HG02885 (cell line): ENCODE measurements around the gene SRPK2.
A peak's percentile ranks its signal among the peaks of the same experiment; 100 is the strongest.
"Not testable (repeated sequence)": the region's sequence is repeated elsewhere in the genome, so short reads cannot be mapped to it uniquely, and the experiment has no call there.

Experiments used
- ATAC-seq: cut with Tn5 transposase; IDR thresholded peaks from one replicate; pipeline ENCODE4 v1.9.1; 2021; ENCODE audit warnings: mild to moderate bottlenecking; ENCODE audit not compliant: unreplicated experiment, poor library complexity

The SRPK2 gene

DNA sequence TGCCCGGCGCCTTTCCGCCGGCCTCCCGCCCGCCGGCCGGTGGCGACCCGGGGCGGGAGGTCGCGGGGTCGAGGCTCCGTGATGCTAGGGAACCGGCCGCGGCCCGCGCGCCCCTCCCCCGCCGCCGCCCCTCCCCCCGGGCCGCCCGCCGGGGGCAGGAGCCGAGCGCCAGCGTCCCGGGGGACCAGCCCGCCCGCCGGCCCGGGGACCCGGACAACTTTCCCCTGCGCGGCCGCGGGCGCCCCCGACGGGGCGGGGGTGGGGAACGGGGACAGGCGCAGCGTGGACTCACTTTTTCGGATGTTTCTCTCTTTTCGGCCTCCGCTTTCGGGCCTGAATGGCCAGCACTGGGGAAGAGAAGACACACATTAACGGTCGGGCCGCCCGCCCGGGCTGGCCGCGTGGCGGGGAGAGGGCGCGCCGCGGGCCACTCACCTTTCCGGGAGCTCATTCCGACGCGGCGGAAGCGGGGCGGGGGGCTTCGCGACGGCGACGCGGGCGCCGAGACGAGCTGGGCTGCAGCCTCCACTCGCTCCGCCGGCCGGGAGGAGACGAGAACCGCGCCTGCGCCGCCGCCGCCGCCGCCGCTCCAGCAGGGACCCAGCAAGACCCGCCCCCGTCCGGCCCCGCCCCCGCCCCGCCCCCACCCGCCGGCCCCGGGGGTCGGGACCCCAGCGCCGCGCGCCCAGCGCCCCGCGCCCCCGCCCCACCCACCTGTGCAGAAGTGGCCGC, at the start of gene SRPK2:
Gene SRPK2, minus strand, starts transcription at position 566 of the 732 bp plus-strand sequence.
- peak; percentile 85 for ATAC-seq

DNA sequence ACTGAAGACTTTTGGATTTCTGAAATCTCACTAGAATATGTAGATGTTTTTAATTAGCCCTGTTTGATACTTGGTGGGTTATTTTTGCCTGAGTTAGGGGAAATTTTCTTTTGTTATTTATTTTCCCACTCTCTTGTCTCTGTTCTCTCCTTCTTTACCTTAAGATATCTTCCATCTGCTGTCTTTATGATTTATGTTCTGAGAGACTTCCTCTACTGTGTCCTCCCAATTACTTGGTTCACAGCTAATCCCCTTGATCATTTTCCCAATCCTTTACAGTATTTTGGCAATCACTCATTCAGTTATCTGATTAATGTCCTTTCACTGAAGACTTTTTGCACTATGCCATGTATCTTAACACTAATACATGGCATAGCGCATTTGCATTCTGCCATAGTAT, 49.5 kb upstream of the SRPK2 start:
- ATAC-seq, result no peak

DNA sequence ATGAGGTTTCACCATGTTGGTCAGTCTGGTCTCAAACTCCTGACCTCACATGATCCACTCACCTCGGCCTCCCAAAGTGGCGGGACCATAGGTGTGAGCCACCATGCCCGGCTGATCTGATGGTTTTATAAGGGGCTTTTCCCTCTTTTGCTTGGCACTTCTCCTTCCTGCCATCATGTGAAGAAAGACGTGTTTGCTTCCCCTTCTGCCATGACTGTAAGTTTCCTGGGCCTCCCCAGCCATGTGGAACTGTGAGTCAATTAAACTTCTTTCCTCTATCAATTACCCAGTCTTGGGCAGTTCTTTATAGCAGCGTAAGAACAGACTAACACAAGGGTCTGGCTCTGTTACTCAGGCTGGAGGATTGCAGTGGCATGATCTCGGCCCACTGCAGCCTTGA, 48.6 kb upstream of the SRPK2 start:
- not testable (repeated sequence) for ATAC-seq

DNA sequence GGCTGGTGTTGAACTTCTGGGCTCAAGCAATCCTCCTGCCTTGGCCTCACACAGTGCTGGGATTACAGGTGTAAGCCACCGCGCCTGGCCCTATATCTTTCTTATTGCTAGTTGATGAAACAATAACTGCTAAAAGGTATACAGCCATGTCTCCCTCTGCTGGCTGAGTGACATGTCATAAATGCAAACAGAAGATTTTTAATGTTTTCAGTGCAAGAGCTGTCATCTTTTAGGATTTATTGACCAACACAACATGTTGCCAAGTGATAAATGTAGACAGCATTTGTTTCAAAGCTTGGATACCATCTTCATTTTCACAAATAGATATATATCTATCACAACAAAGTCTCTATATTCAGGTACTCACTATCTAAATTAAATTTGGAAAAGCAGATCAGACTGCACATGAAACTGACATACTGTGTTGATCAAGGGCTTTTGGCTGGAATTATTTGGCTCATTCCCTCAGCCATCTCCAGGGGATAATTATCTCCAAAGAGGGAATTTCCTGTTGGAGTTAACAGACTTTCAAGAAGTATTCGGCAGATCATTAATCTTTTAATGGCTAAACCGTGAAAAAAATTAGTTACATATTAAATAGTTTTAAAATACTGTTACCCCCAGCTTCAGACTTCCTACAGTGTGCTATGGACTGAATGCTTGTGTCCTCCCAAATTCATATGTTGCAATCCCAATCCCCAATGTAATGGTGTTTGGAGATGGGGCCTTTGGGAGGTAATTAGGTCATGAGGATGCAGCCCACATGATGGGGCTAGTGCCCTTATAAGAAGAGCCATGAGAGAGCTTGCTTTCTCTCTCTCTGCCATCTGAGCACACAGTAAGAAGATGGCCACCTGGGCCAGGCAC, 41.3 kb upstream of the SRPK2 start:
- peak; percentile 58 for ATAC-seq

DNA sequence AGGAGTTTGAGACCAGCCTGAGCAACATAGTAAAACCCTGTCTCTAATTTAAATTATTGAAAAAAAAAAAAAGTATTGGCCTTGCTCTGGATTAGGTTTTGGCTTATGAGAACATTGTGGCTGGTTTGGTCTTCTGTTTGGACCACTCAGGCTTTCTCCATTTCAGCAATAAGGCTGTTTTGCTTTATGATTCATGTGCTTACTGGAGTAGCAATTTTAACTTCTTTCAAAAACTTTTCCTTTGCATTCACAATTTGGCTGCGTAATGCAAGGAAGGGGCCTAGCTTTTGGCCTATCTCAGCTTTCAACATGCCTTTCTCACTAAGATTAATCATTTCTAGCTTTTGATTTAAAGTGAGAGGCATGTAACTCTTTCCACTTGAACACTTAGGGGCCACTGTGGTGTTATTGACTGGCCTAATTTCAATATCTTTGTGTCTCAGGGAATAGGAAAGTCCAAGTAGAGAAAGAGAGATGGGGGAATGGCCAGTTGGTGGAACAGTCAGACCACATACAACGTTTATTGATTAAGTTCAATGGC, 38.0 kb upstream of the SRPK2 start:
- no peak for ATAC-seq

DNA sequence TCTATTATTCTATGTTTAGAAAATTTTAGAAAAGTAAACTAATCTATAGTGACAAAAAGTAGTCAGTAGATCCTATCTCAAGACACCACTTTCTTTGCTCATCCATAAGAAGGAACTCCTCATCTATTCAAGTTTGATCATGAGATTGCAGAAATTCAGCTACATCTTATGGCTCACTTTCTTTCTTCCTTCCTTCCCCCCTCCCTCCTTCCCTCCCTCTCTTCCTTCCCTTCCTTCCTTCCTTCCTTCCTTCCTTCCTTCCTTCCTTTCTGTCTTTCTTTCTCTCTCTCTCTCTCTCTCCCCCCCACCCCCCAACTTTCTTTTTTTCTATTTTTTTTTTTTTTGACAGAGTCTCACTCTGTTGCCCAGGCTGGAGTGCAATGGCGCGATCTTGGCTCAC, 35.3 kb upstream of the SRPK2 start:
- ATAC-seq, result no peak

DNA sequence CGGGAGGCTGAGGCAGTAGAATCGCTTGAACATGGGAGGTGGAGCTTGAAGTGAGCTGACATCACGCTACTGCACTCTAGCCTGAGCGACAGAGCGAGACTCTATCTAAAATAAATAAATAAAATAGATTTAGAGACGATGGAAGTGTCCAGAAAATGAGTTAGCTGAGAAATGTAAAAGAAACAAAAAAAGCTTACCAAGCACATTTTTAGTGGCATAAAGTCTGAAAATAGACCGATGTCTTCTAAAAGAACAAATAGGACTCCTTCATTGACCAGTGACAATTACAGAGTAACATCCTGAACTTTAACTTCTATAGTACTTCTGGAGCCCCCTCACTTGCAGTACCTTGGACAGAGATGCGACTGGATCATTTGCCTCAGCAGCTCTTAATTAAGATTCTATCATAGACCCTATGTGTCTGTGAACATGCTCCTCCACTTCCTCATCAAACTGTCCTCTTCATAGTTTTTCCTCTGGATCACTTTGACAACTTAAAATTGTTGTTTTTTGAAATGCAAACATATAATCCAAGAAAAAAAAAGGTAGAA, 25.2 kb upstream of the SRPK2 start:
- no peak for ATAC-seq

DNA sequence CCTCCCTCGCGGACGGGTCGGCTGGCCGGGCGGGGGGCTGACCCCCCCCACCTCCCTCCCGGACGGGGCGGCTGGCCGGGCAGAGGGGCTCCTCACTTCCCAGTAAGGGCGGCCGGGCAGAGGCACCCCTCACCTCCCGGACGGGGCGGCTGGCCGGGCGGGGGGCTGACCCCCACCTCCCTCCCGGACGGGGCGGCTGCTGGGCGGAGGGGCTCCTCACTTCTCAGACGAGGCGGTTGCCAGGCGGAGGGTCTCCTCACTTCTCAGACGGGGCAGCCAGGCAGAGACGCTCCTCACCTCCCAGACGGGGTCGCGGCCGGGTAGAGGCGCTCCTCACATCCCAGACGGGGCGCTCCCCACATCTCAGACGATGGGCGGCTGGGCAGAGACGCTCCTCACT, 22.1 kb upstream of the SRPK2 start:
- not testable (repeated sequence) for ATAC-seq

DNA sequence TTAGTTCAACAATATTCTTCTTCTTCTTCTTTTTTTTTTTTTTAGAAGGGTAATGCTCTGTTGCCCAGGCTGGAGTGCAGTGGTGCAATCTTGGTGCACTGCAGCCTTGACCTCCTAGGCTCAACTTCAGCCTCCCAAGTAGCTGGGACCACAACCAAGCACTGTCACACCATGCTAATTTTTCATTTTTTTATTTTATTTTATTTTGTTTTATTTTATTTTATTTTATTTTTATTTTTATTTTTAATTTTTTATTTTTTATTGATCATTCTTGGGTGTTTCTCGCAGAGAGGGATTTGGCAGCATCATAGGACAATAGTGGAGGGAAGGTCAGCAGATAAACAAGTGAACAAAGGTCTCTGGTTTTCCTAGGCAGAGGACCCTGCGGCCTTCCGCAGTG, 21.1 kb upstream of the SRPK2 start:
- ATAC-seq, result not testable (repeated sequence)

DNA sequence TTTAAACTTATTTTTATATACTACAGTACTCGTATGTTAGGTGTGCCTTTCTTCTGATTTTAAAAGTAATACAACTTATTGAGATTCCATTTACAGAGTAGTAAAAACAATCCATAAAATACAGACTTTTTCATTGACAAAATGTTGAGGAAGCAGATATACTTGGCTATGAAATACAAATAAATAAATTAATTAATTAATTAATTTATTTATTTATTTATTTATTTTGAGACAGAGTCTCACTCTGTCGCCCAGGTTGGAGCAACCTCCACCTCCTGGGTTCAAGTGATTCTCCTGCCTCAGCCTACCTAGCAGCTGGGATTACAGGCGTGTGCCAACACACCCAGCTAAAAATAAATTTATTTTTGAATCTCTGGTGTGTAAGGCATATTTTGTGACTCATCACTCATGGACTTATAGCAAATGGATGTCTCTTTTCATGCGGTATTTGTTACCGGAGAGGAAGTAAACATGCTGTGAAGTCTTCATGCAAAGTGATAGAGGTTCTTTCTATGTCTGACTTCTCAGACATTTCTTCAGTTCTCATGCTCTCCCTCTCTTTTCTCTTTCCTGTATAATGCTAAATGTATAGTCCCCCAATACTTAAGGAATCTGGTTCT, 20.2 kb upstream of the SRPK2 start:
- no peak for ATAC-seq

DNA sequence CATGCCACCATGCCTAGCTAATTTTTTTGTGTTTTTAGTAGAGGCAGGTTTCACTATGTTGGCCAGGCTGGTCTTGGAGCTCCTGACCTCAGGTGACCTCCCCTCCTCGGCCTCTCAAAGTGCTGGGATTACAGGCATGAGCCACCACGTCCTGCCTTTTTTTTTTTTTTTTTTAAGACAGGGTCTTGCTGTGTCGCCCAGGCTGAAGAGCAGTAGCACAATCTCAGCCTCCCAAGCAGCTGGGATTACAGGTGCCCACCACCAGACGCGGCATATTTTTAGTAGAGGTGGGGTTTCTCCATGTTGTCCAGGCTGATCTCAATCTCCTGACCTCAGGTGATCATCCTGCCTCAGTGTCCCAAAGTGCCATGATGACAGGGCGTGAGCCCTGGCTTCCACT, 14.4 kb upstream of the SRPK2 start:
- no peak for ATAC-seq

DNA sequence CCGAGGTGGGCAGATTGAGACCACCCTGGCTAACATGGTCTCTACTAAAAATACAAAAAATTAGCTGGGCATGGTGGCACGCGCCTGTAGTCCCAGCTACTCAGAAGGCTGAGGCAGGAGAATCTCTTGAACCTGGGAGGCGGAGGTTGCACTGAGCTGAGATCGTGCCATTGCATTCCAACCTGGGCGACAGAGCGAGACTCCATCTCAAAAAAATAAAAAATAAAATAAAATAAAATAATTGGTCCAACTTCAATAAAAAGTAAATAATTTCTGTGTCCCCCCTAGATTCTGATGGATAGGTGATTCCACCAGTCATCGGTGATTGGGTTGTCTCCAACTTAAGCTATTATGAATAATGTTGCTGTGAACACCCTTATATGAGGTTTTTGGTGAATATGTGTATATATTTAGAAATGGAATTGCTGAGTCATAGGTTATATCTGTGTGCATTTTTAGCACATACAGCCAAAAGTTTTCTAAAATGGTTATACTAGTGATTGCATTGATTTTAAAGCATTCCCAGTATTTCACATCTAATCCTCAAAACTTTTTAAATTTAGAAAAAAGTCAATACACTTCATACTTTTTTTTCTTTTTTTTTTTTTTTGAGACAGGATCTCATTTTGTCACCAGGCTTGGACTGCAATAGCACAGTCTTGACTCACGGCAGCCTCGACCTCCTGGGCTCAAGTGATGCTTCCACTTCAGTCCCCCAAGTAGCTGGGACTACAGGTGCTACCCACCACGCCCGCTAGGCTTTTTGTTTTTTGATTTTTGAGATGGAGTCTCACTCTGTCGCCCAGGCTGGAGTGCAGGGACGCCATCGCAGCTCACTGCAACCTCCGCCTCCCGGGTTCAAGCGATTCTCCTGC, 13.7 kb upstream of the SRPK2 start:
- ATAC-seq, result no peak

DNA sequence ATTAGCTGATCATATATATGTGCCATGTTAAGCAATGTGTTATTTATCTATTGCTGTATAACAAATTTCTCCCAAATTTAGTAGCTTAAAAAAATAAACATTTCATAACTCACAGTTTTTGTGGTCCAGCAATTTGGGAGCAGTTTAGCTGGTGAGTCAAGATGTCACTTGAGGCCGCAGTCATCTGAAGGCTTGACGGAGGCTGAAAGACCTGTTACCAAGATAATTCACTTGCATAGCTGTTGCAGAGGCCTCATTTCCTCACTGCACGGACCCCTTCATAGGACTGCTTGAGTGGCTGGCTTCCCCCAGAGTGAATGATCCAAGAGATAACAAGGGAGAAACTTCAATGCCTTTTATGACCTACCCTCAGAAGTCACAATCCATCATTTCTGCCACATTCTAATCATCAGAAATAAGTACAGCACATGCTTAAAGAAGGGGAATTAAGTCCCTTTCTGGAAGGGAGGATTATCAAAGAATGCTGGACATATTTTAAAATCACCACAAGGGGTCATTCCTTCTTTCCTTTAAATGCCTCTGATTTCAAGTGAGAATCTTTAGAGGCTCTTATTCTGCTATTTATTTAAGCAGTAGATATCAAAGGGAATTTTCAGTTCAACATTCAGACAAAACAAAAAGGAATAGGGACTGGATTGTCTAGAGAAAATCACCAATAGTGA, 10.5 kb upstream of the SRPK2 start:
- no peak for ATAC-seq

DNA sequence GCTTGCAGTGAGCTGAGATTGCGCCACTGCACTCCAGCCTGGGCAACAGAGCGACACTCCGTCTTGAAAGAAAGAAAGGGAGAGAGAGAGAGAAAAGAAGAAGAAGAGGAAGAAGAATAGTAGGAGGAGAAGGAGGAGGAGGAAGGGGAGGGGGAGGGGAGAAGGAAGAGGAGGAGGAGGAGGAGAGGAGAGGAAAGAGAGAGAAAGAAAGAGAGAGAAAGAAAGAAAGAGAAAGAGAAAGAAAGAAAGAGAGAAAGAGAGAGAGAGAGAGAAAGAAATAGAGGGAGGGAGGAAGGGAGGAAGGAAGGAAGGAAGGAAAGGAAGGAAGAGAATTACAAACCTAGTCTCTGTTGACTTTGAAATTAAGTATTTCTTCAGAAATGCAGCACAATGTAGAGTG, 7.8 kb upstream of the SRPK2 start:
- ATAC-seq, result no peak

DNA sequence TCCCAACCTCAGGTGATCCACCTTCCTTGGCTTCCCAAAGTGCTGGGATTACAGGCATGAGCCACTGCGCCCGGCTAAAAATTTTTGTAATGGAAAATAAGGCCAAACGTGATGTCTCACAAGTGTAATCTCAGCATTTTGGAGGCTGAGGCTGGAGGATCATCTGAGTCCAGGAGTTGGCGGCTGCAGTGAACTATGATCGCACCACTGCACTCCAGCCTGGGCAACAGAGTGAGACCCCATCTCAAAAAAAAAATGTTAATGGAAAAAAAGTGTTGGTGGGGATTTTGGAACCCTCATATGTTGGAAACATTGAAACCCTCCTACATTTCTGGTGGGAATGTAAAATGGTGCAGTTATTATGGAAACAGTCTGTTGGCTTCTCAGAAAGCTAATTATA, 2.7 kb upstream of the SRPK2 start:
- ATAC-seq, result no peak

DNA sequence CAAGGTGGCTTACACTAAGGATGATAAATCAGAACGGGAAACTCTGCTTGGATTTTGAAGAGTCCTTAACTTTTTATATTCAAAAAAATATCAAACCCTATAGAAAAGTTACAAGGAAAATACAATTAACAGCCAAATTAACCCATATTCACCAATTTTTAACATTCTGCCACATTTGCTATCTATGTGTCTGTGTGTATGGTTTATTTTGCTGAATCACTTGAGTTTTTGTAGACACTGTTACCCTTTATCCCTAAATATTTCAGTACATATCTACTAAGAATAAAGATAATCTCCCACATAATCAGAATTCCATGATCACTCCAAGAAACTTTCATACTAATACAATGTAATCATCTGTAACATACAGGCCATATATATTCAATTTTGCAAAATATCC, 1.2 kb upstream of the SRPK2 start:
- no peak for ATAC-seq

DNA sequence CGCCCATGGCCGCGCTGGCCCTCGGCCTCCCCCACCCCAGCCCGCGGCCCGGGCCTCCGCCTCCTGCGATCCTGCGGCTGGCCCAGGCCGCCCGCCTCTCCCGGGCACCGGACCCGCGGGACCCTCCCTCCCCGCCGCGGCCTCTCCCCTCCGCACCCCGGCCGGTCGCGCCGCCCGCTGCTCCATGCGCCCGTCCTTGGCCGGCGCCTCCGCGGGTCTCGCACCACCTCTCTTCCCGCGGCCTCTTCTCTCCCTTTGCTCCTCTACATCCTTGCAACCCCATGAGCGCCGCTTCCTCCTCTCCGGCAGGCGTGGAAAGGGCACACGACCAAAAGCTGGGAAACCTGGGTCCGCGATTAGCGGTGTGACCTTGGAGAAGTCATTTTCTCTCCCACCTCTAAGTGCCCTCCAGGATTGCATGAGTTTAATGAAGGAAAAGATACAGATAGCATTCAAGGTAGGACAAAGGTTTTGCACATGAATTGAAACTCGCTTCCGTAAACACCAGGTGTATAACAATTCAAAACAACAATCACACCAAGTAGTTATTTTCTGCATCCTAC, 448 bp upstream of the SRPK2 start:
- peak; percentile 36 for ATAC-seq

DNA sequence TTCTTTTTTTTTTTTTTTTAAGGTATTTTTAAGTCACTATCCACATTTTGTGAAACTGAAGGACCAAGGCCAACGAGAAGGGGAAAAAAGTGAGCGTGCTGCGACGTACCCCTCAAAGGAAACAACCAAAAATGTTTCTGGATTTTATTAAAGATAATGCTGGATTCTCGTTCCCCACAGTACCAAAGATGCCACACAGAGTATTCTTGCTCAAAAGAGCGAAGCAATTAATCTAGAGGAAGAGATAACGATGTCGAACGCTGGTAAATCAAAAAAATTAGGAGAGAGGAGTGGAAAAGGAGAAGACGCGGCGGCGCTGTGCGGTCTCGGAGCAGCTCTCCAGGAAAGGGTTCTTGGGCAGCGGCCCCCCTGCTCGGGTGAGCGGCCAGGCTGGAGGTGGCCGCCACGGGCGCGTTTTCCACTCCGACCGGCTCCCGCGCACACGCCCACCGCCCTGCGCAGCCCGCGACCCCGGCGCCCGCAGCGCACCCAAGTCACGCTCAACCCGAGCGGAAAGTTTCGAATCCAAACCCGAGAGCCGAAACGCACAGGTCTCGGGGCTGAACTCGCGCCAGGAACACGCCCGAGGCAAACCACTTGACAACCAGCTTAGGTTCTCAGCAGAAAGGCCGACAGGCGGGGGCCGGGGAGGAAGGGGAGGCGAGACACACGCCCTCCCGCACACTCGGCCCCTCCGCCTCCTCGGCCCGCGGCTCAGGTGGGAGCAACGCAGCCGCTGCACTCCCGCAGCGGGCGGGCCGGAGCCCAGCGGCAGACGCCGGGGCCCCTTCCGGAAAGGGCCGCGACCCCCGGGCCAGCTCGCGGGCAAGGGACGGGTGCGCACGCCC, 989 bp downstream of the SRPK2 start:
- ATAC-seq, result peak; percentile 51
